Astrocyte of the cerebellum (primary cell): ENCODE results near the gene ALG14.

Experiments used
- DNase-seq: peaks from one replicate; pipeline ENCODE4 v3.0.0-alpha.2; 2011; ENCODE audit warnings: low read depth
- H3K4me3 ChIP-seq: 2 replicates; pipeline ENCODE4 v1.5.1; 2011; ENCODE audit warnings: mild to moderate bottlenecking, low read depth, low read length, moderate library complexity
- in situ Hi-C: cut with HindIII; loops from 2 replicates; pipeline ENCODE4 v1.10.0; 2017; ENCODE audit warnings: low sequenced_read_pairs
- TF ChIP-seq, protein P1 (sequence below): IDR thresholded peaks from 2 replicates; pipeline ENCODE4 v1.5.1; 2012; ENCODE audit warnings: low read length, low read depth, moderate library complexity, mild to moderate bottlenecking; ENCODE audit errors: missing control alignments

The ALG14 gene

DNA sequence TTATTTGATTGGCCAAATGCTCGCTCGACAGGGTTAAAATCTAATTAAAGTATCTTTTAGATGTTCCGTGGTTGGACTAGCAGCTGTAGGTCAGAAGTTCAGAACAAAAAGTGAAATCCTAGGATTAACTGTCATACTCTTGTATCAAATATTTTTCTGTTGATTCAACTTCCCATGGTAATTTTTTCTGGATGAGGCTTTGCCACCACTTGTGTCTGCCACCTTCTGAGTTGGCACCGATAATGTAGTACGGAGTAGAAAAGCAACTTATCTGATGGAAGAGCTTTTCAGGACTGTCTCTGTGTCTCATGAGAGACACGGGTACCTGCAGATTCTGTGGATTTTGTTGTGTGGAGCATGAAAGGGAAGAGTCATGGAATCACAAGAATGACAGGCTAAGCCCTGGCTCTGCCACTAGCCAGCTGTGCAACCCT is 101.2 kb downstream of the ALG14 start:
- TF ChIP-seq, protein P1, sequence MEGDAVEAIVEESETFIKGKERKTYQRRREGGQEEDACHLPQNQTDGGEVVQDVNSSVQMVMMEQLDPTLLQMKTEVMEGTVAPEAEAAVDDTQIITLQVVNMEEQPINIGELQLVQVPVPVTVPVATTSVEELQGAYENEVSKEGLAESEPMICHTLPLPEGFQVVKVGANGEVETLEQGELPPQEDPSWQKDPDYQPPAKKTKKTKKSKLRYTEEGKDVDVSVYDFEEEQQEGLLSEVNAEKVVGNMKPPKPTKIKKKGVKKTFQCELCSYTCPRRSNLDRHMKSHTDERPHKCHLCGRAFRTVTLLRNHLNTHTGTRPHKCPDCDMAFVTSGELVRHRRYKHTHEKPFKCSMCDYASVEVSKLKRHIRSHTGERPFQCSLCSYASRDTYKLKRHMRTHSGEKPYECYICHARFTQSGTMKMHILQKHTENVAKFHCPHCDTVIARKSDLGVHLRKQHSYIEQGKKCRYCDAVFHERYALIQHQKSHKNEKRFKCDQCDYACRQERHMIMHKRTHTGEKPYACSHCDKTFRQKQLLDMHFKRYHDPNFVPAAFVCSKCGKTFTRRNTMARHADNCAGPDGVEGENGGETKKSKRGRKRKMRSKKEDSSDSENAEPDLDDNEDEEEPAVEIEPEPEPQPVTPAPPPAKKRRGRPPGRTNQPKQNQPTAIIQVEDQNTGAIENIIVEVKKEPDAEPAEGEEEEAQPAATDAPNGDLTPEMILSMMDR: no peak
- H3K4me3 ChIP-seq: no peak overlapping the region
- in situ Hi-C loops: loop anchor here (5.0 kb wide), 1 partner anchor 99 kb away; no protein-coding TSS in a partner anchor
- no peak for DNase-seq

DNA sequence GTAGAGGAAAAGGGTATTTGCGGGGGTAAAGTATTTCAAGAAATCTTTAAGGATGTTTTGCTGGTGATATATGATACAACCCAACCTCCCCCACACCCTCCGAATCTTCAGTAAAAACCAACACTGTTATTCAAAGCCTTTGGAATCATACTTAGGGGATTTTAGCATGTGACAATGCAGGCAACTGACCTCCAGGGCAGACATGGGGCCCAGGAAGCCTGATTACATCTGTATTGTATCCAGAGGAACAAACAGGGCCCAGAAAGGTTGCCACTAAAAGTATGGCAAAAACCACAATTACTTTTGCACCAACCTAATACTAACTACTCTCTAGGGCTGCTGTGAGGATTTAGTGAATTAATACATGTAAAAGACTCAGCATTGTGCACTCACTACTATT is 102.0 kb downstream of the ALG14 start:
- in situ Hi-C loops: loop anchor here (5.0 kb wide), 1 partner anchor 98 kb away; no protein-coding TSS in a partner anchor
- H3K4me3 ChIP-seq: no peak overlapping the region
- DNase-seq: no peak
- TF ChIP-seq, protein P1: no peak

DNA sequence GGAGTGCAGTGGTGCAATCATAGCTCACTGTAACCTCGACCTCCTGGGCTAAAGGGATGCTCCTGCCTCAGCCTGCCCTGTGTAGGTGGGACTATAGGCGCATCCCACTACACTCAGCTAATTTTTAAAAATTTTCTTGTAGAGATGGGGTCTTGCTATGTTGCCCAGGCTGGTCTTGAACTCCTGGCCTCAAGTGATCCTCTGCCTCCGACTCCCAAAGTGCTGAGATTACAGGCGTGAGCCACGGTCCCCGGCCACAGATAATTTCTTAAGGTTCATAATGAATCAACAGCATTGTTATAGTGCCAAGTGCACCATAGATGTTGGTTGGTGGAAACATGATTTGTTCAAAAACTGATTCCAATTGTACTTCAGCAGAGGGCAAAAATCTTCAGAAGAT is 103.6 kb downstream of the ALG14 start:
- TF ChIP-seq, protein P1: no peak
- no peak for DNase-seq
- H3K4me3 ChIP-seq: no peak overlapping the region
- in situ Hi-C loops: no loop called here

DNA sequence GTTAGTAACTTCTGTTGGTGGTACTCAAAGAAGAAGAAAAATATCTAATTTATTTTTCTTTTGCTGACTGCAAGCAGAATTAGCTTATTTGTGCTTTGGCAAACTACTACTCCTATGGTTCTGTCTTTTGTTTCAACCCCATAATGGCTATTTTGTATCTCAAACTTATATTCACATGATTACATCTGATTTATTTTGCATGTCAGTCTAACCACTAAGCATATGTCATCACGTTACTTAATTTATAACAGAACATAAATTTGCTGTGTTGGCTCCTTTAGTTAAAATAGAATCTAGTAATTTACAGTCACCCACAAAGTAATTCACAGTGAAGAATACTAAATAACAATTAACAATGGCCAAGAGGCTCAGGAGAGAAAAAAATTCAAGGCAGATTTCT is 106.7 kb downstream of the ALG14 start:
- TF ChIP-seq, protein P1: no peak
- no peak overlapping the region for H3K4me3 ChIP-seq
- in situ Hi-C loops: no loop called here
- DNase-seq: no peak

DNA sequence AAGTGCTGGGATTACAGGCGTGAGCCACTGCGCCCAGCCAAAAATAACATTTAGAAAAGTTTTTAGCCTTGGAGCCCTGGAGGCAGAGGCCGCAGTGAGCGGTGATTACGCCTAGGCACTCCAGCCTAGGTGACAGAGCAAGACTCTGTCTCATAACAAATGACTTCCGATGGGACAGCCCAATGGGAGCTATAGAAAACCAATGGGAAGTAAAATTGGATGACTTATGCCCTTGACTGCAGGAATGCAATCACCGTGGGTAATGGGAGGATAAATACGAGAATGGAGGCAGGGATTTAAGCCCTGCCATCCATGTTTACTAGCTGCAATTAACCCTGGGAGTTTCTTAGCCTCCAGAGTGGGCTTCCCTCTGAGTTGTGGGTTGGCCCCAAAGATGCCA is 108.9 kb downstream of the ALG14 start:
- in situ Hi-C loops: no loop called here
- TF ChIP-seq, protein P1: no peak
- no peak overlapping the region for H3K4me3 ChIP-seq
- no peak for DNase-seq

DNA sequence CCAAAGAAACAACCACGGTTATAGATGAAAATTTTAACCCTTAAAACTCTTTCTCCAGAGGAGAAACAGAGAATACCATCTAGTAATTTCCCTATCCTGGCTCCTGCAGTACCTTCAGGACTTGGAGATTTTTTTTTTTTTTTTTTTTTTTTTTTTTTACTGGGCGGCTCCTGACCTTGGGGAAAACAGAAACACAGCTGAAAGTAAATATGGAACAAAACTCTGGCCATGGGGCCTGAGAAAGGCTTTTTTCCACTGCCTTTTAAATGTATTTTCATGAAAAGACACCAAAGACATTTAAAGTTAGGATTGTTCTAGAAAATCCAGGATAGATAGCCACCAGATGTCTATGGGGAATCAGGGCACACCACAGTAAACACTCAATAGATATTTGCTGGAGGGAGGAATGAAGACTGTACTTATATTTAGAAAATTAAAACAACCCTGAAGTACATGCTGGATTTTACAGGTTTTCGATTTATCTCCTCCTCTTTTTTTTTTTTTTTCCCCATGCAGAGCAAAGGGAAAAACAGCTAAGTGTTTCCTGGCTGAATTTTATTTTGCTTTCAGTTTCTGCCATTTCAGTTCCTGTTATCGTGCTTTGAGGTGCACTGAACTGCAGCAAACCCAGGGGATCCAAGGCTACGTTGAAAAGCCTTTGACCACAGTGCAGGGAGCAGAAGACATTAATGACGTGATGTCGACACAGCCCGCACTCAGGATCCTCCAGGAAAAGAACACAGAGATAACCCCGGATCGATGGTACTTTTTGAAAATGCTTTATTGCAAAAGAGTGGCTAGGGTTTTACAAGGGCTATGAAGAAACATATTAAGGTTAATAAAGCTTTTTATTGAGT is 110.1 kb downstream of the ALG14 start:
- in situ Hi-C loops: no loop called here
- H3K4me3 ChIP-seq: no peak overlapping the region
- no peak for DNase-seq
- TF ChIP-seq, protein P1: no peak
